HG03175 (cell line): ENCODE data around the gene RASAL2.
"Not testable (repeated sequence)": the region's sequence is repeated elsewhere in the genome, so short reads cannot be mapped to it uniquely, and the experiment has no call there.

Experiments
- ATAC-seq: cut with Tn5 transposase; IDR thresholded peaks from one replicate; pipeline ENCODE4 v1.9.1; 2021; ENCODE audit warnings: mild to moderate bottlenecking, moderate library complexity; ENCODE audit not compliant: unreplicated experiment

RASAL2 gene

DNA sequence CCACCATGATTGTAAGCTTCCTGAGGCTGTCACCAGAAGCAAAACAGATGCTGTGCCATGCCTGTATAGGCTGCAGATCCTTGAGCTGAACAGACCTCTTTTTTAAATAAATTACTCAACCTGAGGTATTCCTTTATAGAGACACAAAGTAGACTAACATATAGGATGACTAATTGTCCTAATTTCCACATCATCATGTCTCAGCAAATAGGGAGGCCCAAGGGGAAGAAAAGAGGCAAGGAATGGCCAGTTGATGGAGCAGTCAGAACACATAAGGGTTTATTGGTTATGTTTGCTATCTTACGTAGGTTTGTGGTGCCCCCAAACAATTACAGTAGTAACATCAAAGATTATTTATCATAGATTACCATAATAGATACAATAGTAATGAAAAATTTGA, 126.2 kb downstream of the RASAL2 start:
- no peak for ATAC-seq

DNA sequence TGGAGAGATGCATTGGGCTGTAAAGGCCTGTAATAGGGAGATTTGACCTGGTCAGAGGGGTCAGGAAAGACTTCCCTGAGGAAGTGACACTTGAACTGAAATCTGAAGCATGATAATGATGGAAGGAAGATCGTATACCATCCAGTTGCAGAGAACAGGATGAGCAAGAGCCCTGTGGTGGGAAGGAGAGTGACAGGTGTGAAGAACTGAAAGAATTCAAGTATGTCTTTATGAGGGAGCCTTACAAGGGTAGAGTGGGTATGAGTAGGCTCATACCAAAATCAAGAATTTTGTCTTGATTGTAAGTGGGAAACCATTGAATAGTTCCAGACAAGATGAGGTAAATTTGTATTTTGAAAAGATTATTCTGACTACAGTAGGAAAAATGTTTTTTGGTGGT, 129.4 kb downstream of the RASAL2 start:
- ATAC-seq, result no peak

DNA sequence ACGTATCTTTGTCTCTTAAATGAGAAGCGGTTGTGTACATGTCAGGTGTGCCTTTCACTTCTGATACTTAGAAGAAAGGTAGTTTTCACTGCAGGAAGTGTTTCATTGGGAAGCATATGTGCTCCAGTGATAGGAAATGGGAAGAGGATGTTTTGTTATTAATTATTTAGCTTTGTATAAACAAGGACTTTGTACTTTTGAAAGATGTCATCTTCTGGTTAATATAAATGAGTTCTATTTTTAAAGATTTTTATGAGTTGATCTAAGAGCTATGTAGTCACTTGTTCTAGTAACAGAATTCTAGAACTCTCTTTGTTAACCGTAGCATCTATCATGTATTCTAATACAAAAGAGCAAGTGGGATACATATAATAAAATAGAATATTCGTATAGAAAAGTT, 130.5 kb downstream of the RASAL2 start:
- no peak for ATAC-seq

DNA sequence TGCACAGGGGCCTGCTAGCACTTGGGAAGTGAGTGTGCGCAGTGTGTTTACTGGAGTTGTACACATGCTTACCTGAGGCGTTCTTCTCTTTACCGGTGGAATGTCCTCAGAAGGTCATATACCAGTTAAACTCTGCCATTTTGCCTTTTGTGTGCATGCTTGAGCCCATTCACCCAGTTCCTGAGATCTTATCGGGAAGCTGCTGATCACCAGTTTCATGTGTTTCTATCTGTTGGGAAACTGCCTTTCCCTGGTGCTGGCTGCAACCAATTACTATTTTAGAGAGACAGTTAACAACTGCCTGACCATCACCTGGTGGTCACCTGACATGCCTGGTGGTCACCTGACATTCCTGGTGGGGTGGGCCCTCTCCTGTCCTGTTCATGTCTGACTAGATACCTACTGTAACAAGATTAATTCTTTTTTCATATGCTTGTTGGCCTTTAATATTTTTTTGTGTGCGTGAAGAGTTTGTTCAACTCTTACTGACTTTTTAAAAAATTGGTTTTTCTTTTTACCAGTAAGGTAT, 137.0 kb downstream of the RASAL2 start:
- ATAC-seq, result no peak

DNA sequence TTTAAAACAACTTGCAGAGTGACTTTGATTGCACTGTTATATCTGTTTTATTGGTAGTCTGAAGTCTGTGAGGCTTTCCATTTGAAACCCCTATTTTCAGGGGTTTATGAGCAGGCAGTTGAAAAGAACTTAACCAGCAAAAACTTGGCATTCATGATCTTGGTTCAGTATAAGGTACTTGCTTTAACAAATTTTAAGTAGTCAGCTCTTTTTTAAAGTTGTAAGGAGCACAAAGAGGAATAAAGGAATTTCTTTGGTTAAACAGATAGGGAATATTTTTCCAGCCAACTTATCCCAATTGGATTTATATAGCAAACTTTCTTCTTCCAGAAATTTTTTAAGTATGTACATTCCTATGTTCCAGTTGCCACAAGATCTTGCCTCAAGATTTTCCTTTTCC, 138.2 kb downstream of the RASAL2 start:
- no peak for ATAC-seq

DNA sequence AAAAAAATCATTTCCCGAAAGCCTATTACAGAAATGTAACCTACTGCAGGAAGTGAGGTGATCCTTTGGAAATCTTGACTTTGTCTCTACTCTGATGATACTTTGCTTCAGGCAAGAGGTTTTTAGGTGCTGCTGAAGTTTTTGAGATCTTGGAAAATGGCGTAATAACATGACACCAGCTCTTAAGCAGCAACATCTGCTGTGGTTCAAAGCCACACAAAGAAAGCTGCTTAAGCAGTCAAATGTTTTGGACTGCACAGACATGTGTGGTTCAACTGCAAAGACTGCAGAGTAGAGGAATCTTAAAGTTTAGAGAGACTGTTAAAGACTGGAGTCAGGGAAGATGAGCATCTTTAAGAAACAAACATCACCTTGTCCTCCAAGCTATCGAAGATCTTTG, 139.0 kb downstream of the RASAL2 start:
- no peak for ATAC-seq

DNA sequence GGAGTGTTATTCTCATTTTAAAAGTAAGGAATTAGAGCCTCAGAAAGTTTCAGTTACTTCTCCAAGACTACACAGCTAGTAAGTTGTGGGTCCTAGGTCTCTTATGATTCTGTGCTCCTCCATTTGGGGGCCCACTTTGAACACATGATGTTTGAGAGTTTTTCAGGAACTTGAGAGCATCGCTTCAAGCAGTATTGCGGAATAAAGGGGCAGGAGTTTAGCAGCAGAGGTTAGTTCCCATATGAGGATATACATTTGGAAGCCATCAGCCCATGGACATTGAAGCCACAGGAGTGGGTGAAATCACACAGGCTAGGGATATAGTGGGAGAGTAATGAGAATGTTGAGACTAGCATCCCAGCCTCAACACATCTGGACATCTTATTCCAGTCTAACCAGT, 143.2 kb downstream of the RASAL2 start:
- no peak for ATAC-seq

DNA sequence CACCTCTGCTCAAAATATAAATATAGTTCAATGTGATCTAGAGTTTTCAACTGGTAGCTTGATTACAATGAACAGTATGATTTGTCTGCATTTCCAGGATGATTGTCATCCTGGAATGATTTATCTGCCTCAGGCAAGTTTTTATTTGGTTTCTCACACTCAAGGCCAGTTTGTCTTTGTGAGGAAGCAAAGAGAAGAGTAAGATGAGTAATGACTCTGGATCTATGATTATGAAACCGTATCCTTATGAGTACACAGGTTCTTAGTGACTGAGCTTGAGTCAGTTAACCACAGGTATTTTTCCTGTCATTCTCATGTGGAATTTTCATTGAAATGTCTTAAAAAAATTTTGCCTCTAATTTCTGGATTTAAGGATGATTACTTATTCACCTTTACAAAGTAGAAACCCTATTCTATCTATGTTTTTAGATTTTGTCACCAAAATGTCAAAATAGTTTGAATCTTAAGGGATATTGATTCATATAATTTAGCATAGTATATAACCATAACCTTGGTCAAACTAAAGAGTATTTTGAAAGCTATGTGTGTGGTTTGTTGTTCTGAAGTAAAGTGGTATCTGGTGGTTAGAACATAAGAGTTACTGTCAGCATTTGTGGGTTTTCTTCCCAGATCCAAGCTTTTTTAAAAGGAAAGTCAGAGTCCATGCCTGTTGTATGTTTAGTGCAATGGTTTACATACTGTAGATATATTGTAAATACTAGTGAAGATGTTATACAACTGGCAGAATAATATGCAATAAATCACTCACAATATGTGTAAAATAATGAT, 145.0 kb downstream of the RASAL2 start:
- ATAC-seq, result no peak

DNA sequence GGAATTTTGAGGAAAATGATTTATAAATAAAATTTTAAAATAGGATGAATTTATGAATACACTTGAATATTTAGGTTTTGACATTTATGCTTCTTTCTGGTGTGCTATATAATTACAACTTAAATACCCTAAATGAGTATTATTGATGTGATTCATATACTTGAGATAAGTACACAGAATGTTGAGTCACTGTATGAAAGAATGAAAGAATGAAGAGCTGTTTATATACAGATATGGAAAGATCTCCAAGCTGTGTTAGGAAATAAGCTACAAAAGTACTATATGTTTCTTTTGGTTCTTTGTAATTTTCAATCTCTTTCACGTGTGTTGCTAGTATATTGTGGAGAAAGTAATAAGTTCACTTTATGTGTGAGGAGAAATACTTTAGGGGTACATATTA, 147.2 kb downstream of the RASAL2 start:
- no peak for ATAC-seq

DNA sequence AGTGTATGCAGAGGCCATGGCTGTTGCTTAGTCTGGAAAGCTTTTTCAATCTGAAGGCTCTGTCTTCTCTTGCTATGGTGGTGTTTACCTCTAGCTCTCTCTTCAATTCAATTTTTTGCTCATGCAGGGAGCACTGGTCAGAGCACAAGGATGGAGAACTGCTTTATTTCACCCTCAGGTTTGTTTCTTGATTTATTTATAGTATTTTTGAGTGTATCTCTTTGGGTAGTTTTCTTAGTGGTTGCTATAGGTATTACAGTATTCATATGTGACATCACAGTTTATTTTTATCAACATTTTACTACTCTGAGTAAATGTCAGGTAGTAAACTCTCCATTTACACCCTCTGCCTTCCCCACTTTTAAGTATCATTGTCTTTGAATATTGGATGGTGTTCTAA, 147.9 kb downstream of the RASAL2 start:
- ATAC-seq, result peak; percentile 65

DNA sequence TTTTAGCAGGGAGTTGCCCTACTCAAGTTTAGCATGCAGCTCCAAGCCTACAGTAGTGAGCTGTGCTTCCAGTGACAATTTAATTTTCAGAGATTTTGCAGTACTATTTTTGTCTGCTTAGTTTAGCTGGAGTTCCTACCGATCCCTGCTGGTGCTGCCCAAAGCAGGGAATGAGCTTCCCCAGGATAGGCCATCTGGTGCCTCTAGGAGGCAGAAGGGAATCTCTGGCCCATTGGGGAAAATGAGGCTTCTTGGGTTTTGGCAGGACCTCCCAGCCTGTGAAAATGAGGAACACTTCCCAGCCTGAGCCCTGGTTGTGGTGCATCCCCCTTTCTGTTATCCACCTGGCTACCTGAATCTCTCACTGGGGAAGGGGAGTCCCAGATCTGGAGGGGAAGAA, 149.2 kb downstream of the RASAL2 start:
- ATAC-seq, result no peak

DNA sequence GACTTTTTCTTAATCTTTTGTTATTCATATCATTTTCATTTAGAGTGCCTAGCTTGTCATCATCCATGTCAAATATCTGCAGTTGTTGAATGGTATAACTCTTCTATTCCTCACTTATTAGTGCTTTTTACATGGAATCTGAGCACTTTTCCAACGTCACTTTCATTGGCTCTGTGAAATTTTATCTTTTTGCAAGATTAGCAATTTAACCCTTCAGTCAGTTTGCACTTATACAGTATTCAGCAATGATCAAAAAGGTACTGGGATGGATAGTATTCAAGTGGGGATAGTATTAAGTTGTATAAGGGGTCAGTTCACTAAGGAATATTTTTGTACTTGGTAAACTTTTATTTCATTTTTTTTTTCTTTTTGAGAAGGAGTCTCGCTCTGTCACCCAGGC, 150.0 kb downstream of the RASAL2 start:
- no peak for ATAC-seq

DNA sequence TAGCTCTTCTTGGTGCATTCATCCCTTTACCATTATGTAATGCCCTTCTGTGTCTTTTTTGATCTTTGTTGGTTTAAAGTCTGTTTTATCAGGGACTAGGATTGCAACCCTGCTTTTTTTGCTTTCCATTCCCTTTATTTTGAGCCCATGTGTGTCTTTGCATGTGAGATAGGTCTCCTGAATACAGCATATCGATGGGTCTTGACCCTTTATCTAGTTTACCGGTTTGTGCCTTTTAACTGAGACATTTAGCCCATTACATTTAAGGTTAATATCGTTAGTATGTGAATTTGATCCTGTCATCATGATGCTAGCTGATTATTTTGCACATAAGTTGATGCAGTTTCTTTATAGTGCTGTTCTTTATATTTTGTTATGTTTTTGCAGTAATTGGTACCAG, 154.4 kb downstream of the RASAL2 start:
- ATAC-seq, result not testable (repeated sequence)

DNA sequence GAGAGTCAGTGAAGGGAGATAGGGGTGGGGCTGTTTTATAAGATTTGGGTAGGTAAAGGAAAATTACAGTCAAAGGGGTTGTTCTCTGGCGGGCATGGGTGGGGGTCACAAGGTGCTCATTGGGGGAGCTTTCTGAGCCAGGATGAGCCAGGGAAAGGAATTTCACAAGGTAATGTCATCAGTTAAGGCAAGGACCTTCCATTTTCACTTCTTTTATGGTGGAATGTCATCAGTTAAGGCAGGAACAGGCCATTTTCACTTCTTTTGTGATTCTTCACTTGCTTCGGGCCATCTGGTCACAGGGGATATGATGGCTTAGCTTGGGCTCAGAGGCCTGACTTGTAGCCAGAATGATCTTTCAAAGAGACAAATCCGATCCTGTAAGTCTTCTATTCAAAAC, 159.7 kb downstream of the RASAL2 start:
- ATAC-seq, result not testable (repeated sequence)

DNA sequence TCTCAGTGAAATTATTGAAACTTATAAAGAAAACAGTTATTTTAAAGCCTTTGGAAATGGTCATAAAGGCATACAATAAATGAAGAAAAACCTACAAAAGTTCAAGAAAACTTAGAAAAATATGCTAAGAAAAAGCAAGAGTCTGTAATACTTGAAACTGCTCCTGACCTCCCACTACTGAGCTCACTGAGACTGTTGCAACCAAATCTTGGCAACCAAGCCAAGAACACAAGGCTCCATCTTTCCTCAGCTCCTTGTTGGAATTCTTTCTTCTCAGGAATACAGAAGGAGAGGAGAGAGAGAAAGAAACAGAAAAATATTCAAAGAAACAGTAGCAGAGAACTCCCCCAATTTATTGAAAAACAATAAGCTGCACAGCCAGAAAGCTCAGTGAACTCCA, 160.5 kb downstream of the RASAL2 start:
- no peak for ATAC-seq

DNA sequence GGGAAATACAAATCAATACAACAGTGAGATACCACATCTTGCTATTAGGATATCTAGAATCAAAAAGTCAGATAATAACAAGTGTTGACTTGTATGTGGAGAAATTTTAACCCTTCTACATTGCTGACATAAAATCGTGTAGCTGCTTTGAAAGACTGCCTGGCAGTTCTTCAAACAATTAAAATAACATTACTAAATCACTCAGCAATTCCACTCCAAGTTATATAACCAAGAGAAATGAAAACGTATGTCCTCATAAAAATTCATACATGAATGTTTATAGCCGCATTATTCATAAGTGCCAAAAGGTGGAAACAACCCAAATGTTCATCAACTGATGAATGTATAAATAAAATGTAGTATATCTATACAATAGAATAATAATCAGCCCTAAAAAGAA, 164.6 kb downstream of the RASAL2 start:
- no peak for ATAC-seq

DNA sequence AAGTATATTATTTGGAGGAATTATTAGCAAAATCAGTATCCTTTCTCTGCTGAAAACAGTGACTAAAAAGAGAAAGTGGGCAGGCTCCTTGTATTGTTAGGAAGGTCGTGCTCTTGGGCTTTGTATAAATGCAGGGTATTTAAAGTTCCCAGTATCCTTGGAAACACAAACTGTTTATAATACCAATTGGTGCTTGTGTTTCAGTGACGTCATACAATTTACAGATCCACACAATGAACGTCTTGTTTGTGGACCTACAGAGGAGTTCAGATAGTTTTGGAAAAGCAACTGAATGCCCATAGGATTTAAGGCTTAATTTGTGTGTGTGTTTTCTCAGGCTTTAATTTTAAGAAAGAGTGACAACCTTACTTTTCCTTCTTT, 168.2 kb downstream of the RASAL2 start:
- no peak for ATAC-seq

DNA sequence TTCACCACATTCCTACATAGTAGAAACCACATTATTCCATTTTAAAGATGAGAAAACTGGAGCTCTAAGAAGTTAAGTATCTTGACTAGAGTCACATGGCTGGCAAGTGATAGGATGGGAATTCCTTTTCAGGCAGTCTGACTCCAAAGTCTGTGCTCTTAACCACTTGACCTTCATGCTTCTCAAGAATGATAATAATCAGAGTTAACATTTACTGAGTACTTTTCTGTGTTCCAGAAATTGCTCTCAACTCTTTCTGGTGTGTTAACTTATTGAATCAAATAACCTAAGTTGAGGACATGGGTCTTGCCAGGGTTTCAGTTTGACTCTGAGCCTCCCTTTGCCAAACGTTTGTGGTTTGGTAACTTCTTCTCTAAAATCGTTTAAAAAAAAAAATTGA, 169.4 kb downstream of the RASAL2 start:
- no peak for ATAC-seq

DNA sequence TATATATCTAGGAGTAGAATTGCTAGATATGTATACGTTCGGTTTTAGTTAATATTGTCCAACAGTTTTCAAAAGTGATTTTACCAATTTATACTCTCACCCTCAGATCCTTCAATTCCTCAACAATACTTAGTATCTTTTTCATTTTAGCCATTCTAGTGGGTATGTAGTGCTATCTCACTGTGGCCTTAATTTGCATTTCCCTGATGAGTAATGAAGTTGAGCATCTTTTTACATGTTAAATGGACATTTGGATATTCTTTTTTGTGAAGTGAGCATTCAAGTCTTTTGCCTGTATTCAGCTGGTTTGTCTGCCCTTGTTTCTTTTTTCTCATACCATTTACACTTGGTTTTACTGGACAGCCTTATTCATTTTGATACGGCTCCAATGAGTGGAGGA, 172.2 kb downstream of the RASAL2 start:
- no peak for ATAC-seq

DNA sequence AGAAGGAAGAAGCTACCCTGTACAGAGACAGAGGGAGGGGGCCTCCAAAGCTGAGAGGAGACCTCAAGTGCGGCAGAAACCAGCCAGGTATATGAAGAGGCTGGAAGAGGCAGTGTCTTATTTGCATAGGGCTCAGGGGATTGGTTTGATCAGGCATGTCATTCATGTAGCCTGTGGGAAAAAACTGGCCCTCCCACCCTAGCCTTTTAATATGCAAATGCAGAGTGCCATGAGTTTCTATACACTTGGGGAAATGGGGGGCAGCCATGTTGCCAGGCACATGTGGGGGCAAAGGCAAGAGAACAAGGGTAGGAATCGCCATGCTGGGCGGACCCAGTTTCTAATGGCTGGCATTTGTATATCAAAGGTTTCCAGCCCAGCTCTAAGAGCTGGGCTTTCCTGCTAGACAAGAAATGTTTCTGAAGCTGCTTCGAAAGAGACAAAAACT, 172.7 kb downstream of the RASAL2 start:
- ATAC-seq, result no peak

DNA sequence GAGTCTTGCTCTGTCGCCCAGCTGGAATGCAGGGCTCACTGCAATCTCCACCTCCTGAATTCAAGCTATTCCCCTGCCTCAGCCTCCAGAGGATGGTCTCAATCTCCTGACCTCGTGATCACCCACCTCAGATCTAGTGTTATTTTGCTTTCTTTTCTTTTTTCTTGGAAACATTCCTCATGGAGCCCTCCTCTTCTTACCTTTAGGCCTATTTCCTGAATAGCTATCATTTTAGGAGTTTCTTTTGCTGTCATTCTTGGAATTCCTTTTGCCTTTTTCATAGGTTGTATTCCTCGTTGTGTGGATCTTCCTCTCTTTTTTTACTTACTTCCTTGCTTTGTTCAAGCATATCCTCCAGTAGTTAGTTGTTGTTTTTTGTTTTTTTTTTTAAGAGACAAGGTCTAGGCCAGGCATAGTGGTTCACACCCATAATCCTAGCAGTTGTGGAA, 173.8 kb downstream of the RASAL2 start:
- ATAC-seq, result no peak

DNA sequence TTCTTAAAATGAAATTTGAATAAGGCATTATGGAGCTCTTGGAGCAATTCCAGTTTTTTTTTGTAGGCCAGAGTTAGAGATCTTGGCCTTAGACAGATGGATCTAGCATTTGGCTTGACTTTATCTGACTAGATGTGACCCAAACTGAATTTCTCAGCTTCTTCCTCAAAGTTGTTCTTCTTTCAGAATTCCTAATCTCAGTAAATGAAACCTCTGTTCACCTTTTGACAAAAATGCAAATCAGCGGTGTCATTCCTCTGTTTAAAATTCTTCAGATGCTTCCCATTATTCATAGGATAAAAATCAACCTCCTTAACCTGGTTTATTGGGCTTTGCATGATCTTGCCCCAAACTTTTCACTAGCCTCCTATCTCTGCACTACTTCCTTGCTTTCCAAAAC, 177.6 kb downstream of the RASAL2 start:
- ATAC-seq, result no peak
